ENCODE data around the gene PANK1.

The PANK1 gene

GRCh38 chr10:89615824-89616223 is 29.2 kb downstream of the PANK1 start:
- no peak overlapping the region for H3K27ac ChIP-seq (ENCODE audit: low read length)
- H3K9me3 ChIP-seq (ENCODE audit: insufficient read depth, low read length) = no peaks in the 10 kb centered on the region
- H4K20me1 ChIP-seq (ENCODE audit: insufficient read depth, low read length) = no peaks in the 10 kb centered on the region
- no peaks in the 10 kb centered on the region for H3K27me3 ChIP-seq (ENCODE audit: low read depth, low read length)
- no peak overlapping the region for H2AFZ ChIP-seq (ENCODE audit: low read depth, low read length)
- no peaks in the 10 kb centered on the region for H3K4me1 ChIP-seq (ENCODE audit: low read length)
- peaks cover 9% of the 10 kb centered on the region for H3K36me3 ChIP-seq (replicated peaks; ENCODE audit: low read depth, low read length)
- no peak overlapping the region for H3K9ac ChIP-seq (ENCODE audit: low read length)
- no peak overlapping the region for H3K4me3 ChIP-seq (ENCODE audit: low read length)
- H3K79me2 ChIP-seq (ENCODE audit: low read length) = no peaks in the 10 kb centered on the region; the same call in 1 of the 2 replicates
- H3K4me2 ChIP-seq (ENCODE audit: low read length) = no peak overlapping the region
- TF ChIP-seq CTCF (IDR thresholded peaks at IDR 0.05; ENCODE audit: low read depth, low read length) (no peak), EZH2phosphoT487 (IDR thresholded peaks at IDR 0.05; ENCODE audit: low read depth) (no peak)

GRCh38 chr10:89615112-89615511 is 29.9 kb downstream of the PANK1 start:
- no peak overlapping the region for H3K4me2 ChIP-seq (ENCODE audit: low read length)
- H4K20me1 ChIP-seq (ENCODE audit: insufficient read depth, low read length) = no peaks in the 10 kb centered on the region
- no peak overlapping the region for H3K27ac ChIP-seq (ENCODE audit: low read length)
- no peak for TF ChIP-seq CTCF (IDR thresholded peaks at IDR 0.05; ENCODE audit: low read depth, low read length)
- TF ChIP-seq EZH2phosphoT487 (IDR thresholded peaks at IDR 0.05; ENCODE audit: low read depth) = no peak
- H3K4me1 ChIP-seq (ENCODE audit: low read length) = no peaks in the 10 kb centered on the region
- H2AFZ ChIP-seq (ENCODE audit: low read depth, low read length) = no peak overlapping the region
- H3K36me3 ChIP-seq (replicated peaks; ENCODE audit: low read depth, low read length) = peaks cover 13% of the 10 kb centered on the region
- no peaks in the 10 kb centered on the region for H3K27me3 ChIP-seq (ENCODE audit: low read depth, low read length)
- no peak overlapping the region for H3K4me3 ChIP-seq (ENCODE audit: low read length)
- no peaks in the 10 kb centered on the region for H3K9me3 ChIP-seq (ENCODE audit: insufficient read depth, low read length)
- no peaks in the 10 kb centered on the region; the same call in 1 of the 2 replicates for H3K79me2 ChIP-seq (ENCODE audit: low read length)
- H3K9ac ChIP-seq (ENCODE audit: low read length) = no peak overlapping the region

GRCh38 chr10:89613582-89613981 is 31.5 kb downstream of the PANK1 start:
- H3K27me3 ChIP-seq (ENCODE audit: low read depth, low read length) = no peaks in the 10 kb centered on the region
- H3K36me3 ChIP-seq (replicated peaks; ENCODE audit: low read depth, low read length) = peaks cover 14% of the 10 kb centered on the region
- H3K4me2 ChIP-seq (ENCODE audit: low read length) = no peak overlapping the region
- no peak overlapping the region for H3K4me3 ChIP-seq (ENCODE audit: low read length)
- H3K4me1 ChIP-seq (ENCODE audit: low read length) = no peaks in the 10 kb centered on the region
- TF ChIP-seq CTCF (IDR thresholded peaks at IDR 0.05; ENCODE audit: low read depth, low read length) (no peak), EZH2phosphoT487 (IDR thresholded peaks at IDR 0.05; ENCODE audit: low read depth) (no peak)
- no peak overlapping the region for H3K27ac ChIP-seq (ENCODE audit: low read length)
- H4K20me1 ChIP-seq (ENCODE audit: insufficient read depth, low read length) = no peaks in the 10 kb centered on the region
- H3K79me2 ChIP-seq (ENCODE audit: low read length) = no peaks in the 10 kb centered on the region; the same call in 1 of the 2 replicates
- no peak overlapping the region for H2AFZ ChIP-seq (ENCODE audit: low read depth, low read length)
- no peak overlapping the region for H3K9ac ChIP-seq (ENCODE audit: low read length)
- no peaks in the 10 kb centered on the region for H3K9me3 ChIP-seq (ENCODE audit: insufficient read depth, low read length)

GRCh38 chr10:89611282-89611681 is 33.8 kb downstream of the PANK1 start:
- Histone ChIP-seq H3K4me2 (ENCODE audit: low read length) (no peak overlapping the region), H2AFZ (ENCODE audit: low read depth, low read length) (no peak overlapping the region)

More at GRCh38 chr10:89611282-89611681, 33.8 kb downstream of the PANK1 start:
- Histone ChIP-seq H3K4me3 (ENCODE audit: low read length) (no peak overlapping the region), H3K9ac (ENCODE audit: low read length) (no peak overlapping the region), H3K27me3 (ENCODE audit: low read depth, low read length) (no peaks in the 10 kb centered on the region), H3K79me2 (ENCODE audit: low read length) (no peaks in the 10 kb centered on the region; the same call in 1 of the 2 replicates), H3K36me3 (replicated peaks; ENCODE audit: low read depth, low read length) (peaks cover 14% of the 10 kb centered on the region), H3K4me1 (ENCODE audit: low read length) (no peaks in the 10 kb centered on the region), H3K9me3 (ENCODE audit: insufficient read depth, low read length) (no peaks in the 10 kb centered on the region), H3K27ac (ENCODE audit: low read length) (no peak overlapping the region), H4K20me1 (ENCODE audit: insufficient read depth, low read length) (no peaks in the 10 kb centered on the region)
- TF ChIP-seq CTCF (IDR thresholded peaks at IDR 0.05; ENCODE audit: low read depth, low read length) = no peak
- TF ChIP-seq EZH2phosphoT487 (IDR thresholded peaks at IDR 0.05; ENCODE audit: low read depth) = no peak
